GM12878 (cell line): ENCODE data around the gene CEP131. TPM values are rescaled to one million over a fixed set of nuclear protein-coding genes. Genes with fewer than 3 reads are reported as not detected.

Experiments used
- ATAC-seq: fragments of 200-7000 bp; cut with Tn5 transposase; 3 replicates; pipeline ENCODE4 v1.9.1; 2020; ENCODE audit warnings: mild to moderate bottlenecking, moderate library complexity
- BruUV-seq: library from RNA; stranded (reverse); fragments of 400-500 nt; replicated peaks from 2 replicates; lab custom pipeline; 2021; lab: Mats Ljungman, UMichigan
- CTCF ChIA-PET: fragments of 300-600 bp; sonication (Branson Sonifier 250); formaldehyde crosslinking; extraction: SDS; loops from one replicate; lab custom pipeline; 2021; ENCODE audit warnings: inconsistent platforms; lab: Yijun Ruan, JAX
- POLR2A ChIA-PET: fragments of 350-600 bp; formaldehyde crosslinking; extraction: SDS; loops from one replicate; lab custom pipeline; 2021; ENCODE audit warnings: inconsistent platforms; lab: Charles Lee
- RAD21 ChIA-PET: fragments of 300-600 bp; sonication (Branson Sonifier 250); formaldehyde crosslinking; loops from one replicate; lab custom pipeline; 2023; ENCODE audit warnings: antibody characterized with exemption; ENCODE audit not compliant: unreplicated experiment; lab: Charles Lee
- SMC1A ChIA-PET: fragments of 300-600 bp; sonication (Branson Sonifier 250); formaldehyde crosslinking; loops from one replicate; lab custom pipeline; 2023; ENCODE audit not compliant: unreplicated experiment, uncharacterized antibody; lab: Charles Lee
- DNase-seq: peaks from one replicate; pipeline ENCODE4 v3.0.0-alpha.2; 2011; ENCODE audit warnings: low read depth, low spot score
- FAIRE-seq: peaks from 3 replicates; lab custom pipeline; 2011; peaks lifted over from hg19 to GRCh38; lab: Jason Lieb, UNC
- H2AFZ ChIP-seq: 2 replicates; pipeline ENCODE4 v1.6.0; 2011; ENCODE audit warnings: low read depth, low read length, control low read depth; ENCODE audit not compliant: control insufficient read depth
- H3K27ac ChIP-seq: 2 replicates; pipeline ENCODE4 v1.5.1; 2011; ENCODE audit warnings: control low read depth; ENCODE audit not compliant: control insufficient read depth, insufficient read depth
- H3K27me3 ChIP-seq, 2 experiments: replicated peaks in 1 of 2; 2 replicates each; pipeline versions ENCODE4 v1.6.0 to v1.6.1; 2011; ENCODE audit warnings: low read length in 1 of 2; ENCODE audit not compliant: control insufficient read depth in 2 of 2, insufficient read depth in 2 of 2
- H3K36me3 ChIP-seq, 2 experiments: 2 replicates each; pipeline ENCODE4 v1.5.1; 2011; ENCODE audit warnings: low read length in 1 of 2; ENCODE audit not compliant: control insufficient read depth in 2 of 2, insufficient read depth in 2 of 2
- H3K4me1 ChIP-seq: 2 replicates; pipeline ENCODE4 v1.6.1; 2011; ENCODE audit warnings: mild to moderate bottlenecking, low read length, moderate library complexity, mixed read lengths; ENCODE audit not compliant: control insufficient read depth, insufficient read depth
- H3K4me2 ChIP-seq: 2 replicates; pipeline ENCODE4 v1.6.0; 2011; ENCODE audit warnings: control low read depth; ENCODE audit not compliant: control insufficient read depth, insufficient read depth
- H3K4me3 ChIP-seq: fragments of 200-600 bp; sonication (generic); 2 replicates; pipeline ENCODE4 v1.5.1; 2016
- H3K79me2 ChIP-seq: 2 replicates; pipeline ENCODE4 v1.6.0; 2011; ENCODE audit warnings: low read length; ENCODE audit not compliant: control insufficient read depth, insufficient read depth
- H3K9ac ChIP-seq: 2 replicates; pipeline ENCODE4 v1.8.0; 2011; ENCODE audit warnings: low read length, control low read depth, mixed read lengths; ENCODE audit not compliant: control insufficient read depth, insufficient read depth
- H3K9me3 ChIP-seq: replicated peaks from 3 replicates; pipeline ENCODE4 v1.5.1; 2011; ENCODE audit warnings: mild to moderate bottlenecking, low read length; ENCODE audit not compliant: control insufficient read depth, insufficient read depth
- H4K20me1 ChIP-seq: 2 replicates; pipeline ENCODE4 v1.6.0; 2011; ENCODE audit not compliant: control insufficient read depth, insufficient read depth
- ATF2 ChIP-seq: IDR thresholded peaks from 2 replicates; pipeline ENCODE4 v1.6.1; 2012; ENCODE audit warnings: low read length, inconsistent platforms
- IKZF1 ChIP-seq: fragments of 450-650 bp; conservative IDR thresholded peaks from 2 replicates; pipeline ENCODE4 v1.6.1; 2017; ENCODE audit warnings: antibody characterized with exemption, mild to moderate bottlenecking
- JUNB ChIP-seq: IDR thresholded peaks from 2 replicates; pipeline ENCODE4 v1.6.1; 2016; ENCODE audit warnings: antibody characterized with exemption, mild to moderate bottlenecking
- KAT2A ChIP-seq: conservative IDR thresholded peaks from 2 replicates; pipeline ENCODE4 v1.6.1; 2011; ENCODE audit warnings: low read depth, low read length; ENCODE audit not compliant: control insufficient read depth
- TAF1 ChIP-seq: IDR thresholded peaks from 2 replicates; pipeline ENCODE4 v1.6.1; 2011; ENCODE audit warnings: mild to moderate bottlenecking, low read depth, low read length, borderline replicate concordance
- ZNF592 ChIP-seq: fragments of 450-650 bp; IDR thresholded peaks from 2 replicates; pipeline ENCODE4 v1.6.1; 2017; ENCODE audit warnings: mild to moderate bottlenecking, moderate library complexity
- WGBS: methylation state at CpG from one replicate; pipeline ENCODE4 v1.1.6; 2016; ENCODE audit warnings: low lambda C conversion rate; ENCODE audit not compliant: insufficient replicate concordance, insufficient coverage; ENCODE audit errors: missing lambda C conversion rate; 5-methylcytosine and 5-hydroxymethylcytosine counted together
- in situ Hi-C: fragments of 300-500 bp; cut with MboI; formaldehyde crosslinking; loops from 9 replicates; pipeline ENCODE4 v1.14.3; 2018; ENCODE audit warnings: mixed read lengths
- intact Hi-C: fragments of 100-400 bp; cut with micrococcal nuclease; formaldehyde crosslinking; loops from one replicate; pipeline ENCODE4 v1.14.2; 2022; ENCODE audit not compliant: unreplicated experiment
- polyA plus RNA-seq, 11 experiments: library from polyadenylated mRNA; depleted of rRNA in 4 of 11; unstranded in 6 of 11; stranded (reverse) in 5 of 11; fragments of >200 nt; fragmentation: Nextera tagmentation in 4 of 11; fragmentation: Illumina TruSeq in 1 of 11; extraction: Ambion mirVana in 4 of 11; extraction: Trizol in 1 of 11; gene quantifications; 1 replicate in 1 of 11; 2 replicates in 10 of 11; pipeline versions ENCODE4 v1.2.1 to v1.2.3, GENCODE V29; 2011 to 2016; ENCODE audit warnings: inconsistent platforms in 2 of 11, missing spikeins in 2 of 11, low read depth in 1 of 11
- total RNA-seq, 4 experiments: library from RNA; depleted of rRNA in 3 of 4; stranded (reverse); fragments of >200 nt in 3 of 4; fragmentation: Illumina TruSeq in 1 of 4; extraction: Trizol in 1 of 4; gene quantifications; 2 replicates each; pipeline versions ENCODE4 v1.2.1 to v1.2.3, GENCODE V29; 2013 to 2021

The CEP131 gene
- total and polyA plus RNA-seq, 10 of the 15 experiments (the other 5 are each of a cell fraction or from before 2014, with no cell fraction given), result 0.05 to 17.3 (median 6.7) TPM

GRCh38 chr17:81182596-81182995, 40.2 kb downstream of the CEP131 start:
- no peak for ATAC-seq
- WGBS, result 23% methylated on average over 5 of the region's 5 CpGs
- no peaks in the 10 kb centered on the region for H3K9me3 ChIP-seq
- no peak overlapping the region for H3K4me3 ChIP-seq
- no peak for DNase-seq
- no peak overlapping the region for H3K4me2 ChIP-seq
- H3K27me3 ChIP-seq, result no peaks in the 10 kb centered on the region
- no peak overlapping the region for H2AFZ ChIP-seq
- H3K27ac ChIP-seq, result no peak overlapping the region
- CTCF ChIA-PET, result no interaction called here
- no peaks in the 10 kb centered on the region for H3K79me2 ChIP-seq
- H3K4me1 ChIP-seq, result no peaks in the 10 kb centered on the region
- H3K36me3 ChIP-seq, result no peaks in the 10 kb centered on the region
- BruUV-seq, result no TSS peak
- no peak for TF ChIP-seq KAT2A
- no peak for TF ChIP-seq TAF1
- TF ChIP-seq JUNB, result no peak
- TF ChIP-seq ATF2, result no peak
- no peak for TF ChIP-seq ZNF592
- TF ChIP-seq IKZF1, result no peak
- TF ChIP-seq, all 136 proteins: peak for 0
- intact Hi-C loops, result no loop called here
- ChIA-PET RAD21 (no interaction called here), POLR2A (no interaction called here), SMC1A (no interaction called here)
- FAIRE-seq, result no peak
- in situ Hi-C loops, result no loop called here
- Histone ChIP-seq H3K9ac (no peak overlapping the region), H4K20me1 (no peaks in the 10 kb centered on the region)
